ENCODE data around the gene RYR3.

GRCh38 chr15:33443708-33444107, 132.9 kb downstream of the RYR3 start:
- TF ChIP-seq TSHZ2 (CRISPR knock-in tag; IDR thresholded peaks at IDR 0.05) (no peak), ZNF565 (CRISPR knock-in tag; conservative IDR thresholded peaks at IDR 0.05; ENCODE audit: low read depth) (no peak), ZFP30 (CRISPR knock-in tag; IDR thresholded peaks at IDR 0.05) (no peak), ZNF70 (CRISPR knock-in tag; IDR thresholded peaks at IDR 0.05) (no peak), CSRNP3 (CRISPR knock-in tag; IDR thresholded peaks at IDR 0.05) (no peak), ZFP3 (CRISPR knock-in tag; IDR thresholded peaks at IDR 0.05) (no peak), SNAI2 (CRISPR knock-in tag; IDR thresholded peaks at IDR 0.05) (no peak), ZC3H10 (CRISPR knock-in tag; IDR thresholded peaks at IDR 0.05) (no peak), RARB (CRISPR knock-in tag; IDR thresholded peaks at IDR 0.05) (no peak), PPARA (CRISPR knock-in tag; IDR thresholded peaks at IDR 0.05; ENCODE audit: borderline replicate concordance) (no peak), BACH2 (CRISPR knock-in tag; IDR thresholded peaks at IDR 0.05; ENCODE audit: borderline replicate concordance) (no peak), ESRRG (CRISPR knock-in tag; IDR thresholded peaks at IDR 0.05) (no peak), ZNF8 (CRISPR knock-in tag; IDR thresholded peaks at IDR 0.05) (no peak)
